HPDE6-E6E7 (cell line): ENCODE measurements around the gene SPSB1.

Experiments used
- DNase-seq: peaks from one replicate; pipeline ENCODE4 v3.0.0; 2011; ENCODE audit warnings: missing footprints; ENCODE audit errors: extremely low spot score

The SPSB1 gene

DNA sequence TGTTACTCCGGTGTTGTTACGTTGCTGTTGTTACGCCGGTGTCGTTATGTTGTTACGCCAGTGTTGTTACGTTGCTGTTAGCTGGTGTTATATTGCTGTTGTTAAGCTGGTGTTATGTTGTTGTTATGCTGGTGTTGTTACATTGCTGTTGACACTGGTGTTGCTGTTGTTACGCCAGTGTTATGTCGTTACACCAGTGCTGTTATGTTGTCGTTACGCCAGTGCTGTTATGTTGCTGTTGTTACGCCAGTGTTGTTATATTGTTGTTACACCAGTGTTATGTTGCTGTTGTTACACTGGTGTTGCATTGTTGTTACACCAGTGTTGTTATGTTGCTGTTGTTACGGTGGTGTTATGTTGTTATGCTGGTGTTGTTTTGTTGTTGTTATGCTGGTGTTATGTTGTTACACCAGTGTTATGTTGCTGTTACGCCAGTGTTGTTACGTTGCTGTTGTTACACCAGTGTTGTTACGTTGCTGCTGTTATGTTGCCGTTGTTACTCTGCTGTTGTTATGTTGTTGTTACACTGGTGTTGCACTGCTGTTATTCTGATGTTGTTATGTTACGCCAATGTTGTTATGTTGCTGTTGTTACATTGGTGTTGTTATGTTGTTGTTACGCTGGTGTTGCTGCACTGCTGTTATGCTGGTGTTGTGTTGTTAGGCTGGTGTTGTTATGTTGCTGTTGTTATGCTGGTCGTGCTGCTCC lies 32.5 kb upstream of the SPSB1 start:
- no peak for DNase-seq

DNA sequence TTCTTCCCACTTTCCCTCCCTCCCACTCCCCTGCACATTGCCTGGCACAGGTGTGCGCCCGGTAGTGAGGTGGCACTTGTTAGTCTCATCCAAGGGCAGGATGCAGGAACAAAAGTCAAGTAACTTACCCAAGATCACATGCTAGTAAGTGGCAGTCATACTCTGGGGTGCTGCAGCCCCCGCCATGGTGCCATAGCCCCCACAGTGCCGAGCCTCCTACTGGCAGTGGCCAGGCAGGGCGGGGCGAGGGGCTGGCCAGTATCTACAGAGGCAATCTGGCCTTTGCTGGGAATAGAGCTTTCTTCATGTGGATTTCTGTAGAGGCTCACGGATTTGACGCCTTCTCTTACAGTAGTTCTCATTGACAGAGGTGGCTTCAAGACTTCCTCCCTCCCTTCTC lies 31.2 kb upstream of the SPSB1 start:
- DNase-seq: no peak

DNA sequence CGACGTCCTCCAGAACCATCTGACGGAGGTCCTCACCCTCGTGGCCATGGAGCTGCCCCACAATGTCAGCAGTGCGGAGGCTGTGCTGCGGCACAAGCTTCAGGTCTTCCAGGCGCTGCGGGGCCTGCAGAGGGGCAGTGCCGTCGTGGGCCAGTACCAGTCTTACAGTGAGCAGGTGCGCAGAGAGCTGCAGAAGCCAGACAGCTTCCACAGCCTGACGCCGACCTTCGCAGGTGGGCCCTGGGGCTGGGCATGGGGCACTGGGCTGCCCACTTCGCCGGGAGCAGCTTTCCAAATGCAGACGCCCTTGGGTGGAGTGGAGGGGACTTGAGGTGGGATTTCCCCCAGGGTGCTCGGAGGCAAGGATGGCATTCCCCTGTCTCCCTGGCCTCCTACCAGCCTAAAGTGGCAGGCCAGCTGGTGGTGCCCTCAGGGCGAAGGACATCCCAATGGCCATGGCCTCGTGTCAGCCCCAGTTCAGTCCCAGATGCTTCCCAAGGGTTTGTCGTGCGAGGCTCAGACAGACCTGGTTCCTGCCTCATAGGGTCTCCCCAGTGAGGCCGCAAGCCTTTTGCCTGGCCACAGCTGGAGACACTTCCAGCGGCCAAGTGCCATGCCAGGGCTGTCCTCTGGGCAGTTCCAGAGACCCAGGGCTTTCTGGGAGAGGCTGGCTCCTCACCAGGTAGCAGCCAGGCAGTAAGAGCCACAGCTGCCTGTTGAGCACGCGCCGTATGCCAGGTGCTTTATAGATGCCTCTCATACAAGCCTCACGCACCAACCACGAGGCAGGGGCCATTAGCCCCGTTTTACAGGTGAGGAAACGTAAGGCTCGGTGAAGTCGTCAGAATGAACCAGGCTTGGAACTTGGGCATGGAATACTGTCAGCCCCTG lies 30.4 kb upstream of the SPSB1 start:
- DNase-seq: no peak

DNA sequence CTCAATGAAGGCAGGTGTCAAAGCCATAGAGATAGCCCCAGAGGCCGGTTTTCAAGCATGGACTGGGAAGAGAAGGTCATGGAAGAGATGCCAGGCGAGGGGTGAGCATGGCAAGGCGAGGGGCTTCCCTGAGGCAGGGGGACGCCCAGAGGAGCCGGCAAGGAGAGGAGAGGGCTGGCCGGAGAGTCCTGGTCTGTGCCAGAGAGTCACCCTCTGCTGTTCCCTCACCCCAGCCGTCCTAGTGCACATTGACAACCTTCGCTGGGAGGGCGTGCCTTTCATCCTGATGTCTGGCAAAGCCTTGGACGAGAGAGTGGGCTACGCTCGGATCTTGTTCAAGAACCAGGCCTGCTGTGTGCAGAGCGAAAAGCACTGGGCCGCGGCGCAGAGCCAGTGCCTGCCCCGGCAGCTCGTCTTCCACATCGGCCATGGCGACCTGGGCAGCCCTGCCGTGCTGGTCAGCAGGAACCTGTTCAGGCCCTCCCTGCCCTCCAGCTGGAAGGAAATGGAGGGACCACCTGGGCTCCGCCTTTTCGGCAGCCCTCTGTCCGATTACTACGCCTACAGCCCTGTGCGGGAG lies 29.3 kb upstream of the SPSB1 start:
- no peak for DNase-seq

DNA sequence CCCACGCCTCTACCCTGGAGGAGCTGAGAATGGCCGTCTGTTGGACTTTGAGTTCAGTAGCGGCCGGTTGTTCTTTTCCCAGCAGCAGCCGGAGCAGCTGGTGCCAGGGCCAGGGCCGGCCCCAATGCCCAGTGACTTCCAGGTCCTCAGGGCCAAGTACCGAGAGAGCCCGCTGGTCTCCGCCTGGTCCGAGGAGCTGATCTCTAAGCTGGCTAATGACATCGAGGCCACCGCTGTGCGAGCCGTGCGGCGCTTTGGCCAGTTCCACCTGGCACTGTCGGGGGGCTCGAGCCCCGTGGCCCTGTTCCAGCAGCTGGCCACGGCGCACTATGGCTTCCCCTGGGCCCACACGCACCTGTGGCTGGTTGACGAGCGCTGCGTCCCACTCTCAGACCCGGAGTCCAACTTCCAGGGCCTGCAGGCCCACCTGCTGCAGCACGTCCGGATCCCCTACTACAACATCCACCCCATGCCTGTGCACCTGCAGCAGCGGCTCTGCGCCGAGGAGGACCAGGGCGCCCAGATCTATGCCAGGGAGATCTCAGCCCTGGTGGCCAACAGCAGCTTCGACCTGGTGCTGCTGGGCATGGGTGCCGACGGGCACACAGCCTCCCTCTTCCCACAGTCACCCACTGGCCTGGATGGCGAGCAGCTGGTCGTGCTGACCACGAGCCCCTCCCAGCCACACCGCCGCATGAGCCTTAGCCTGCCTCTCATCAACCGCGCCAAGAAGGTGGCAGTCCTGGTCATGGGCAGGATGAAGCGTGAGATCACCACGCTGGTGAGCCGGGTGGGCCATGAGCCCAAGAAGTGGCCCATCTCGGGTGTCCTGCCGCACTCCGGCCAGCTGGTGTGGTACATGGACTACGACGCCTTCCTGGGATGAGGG lies 28.5 kb upstream of the SPSB1 start:
- no peak for DNase-seq

DNA sequence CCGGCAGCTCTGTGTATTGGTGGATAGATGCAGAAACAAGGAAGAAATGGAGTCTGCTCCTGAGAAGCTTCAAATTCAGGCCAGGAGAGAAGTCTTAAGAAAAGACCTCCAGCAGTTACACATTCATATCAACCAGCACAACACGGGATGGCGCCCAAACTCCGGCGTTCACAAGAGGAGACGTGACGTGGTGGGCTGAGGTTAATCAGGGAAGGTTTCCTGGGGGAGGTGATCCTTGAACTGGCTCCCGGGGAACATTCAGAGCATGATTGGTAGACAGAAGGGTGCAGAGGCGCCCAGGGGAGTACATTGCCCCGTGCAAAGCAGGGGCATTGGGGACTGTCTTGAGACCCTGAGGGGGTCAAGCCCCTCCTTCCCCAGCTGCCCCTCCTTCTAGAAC lies 27.7 kb upstream of the SPSB1 start:
- DNase-seq: no peak

DNA sequence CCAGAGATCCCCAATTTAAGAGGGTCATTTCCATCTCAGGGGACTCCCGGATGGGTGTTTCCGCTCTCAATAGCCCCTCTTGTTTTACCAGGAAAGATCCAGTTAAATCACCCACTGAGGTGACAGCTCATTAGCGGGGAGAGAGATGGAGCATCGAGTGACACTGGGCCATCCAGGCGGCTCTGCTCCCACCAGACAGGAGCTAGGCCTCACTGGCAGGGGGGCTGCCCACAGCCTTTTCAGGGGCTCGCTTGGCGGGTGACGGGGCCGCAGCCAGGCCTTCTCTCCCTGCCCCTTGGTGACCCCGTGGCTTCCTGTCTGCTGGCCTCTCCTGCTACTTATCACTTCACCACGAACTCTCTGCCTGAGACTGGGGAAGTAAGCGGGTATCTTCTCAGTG lies 26.7 kb upstream of the SPSB1 start:
- no peak for DNase-seq

DNA sequence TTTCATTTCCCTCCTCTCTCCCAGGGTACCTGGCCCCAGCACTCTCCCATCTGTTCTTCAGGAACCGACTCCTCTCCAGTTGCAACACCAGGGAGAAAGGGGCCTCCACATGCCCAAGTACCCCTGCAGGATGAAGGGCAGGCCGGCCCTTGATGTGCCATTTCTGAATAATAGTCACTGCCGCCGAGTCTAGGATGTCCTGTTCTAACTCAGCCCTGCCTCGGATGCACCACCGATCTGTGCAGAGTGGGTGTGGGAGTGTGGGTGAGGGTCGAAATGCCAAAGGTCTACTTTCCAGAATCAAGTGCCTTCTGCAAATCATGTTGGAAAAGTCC lies 25.4 kb upstream of the SPSB1 start:
- no peak for DNase-seq

DNA sequence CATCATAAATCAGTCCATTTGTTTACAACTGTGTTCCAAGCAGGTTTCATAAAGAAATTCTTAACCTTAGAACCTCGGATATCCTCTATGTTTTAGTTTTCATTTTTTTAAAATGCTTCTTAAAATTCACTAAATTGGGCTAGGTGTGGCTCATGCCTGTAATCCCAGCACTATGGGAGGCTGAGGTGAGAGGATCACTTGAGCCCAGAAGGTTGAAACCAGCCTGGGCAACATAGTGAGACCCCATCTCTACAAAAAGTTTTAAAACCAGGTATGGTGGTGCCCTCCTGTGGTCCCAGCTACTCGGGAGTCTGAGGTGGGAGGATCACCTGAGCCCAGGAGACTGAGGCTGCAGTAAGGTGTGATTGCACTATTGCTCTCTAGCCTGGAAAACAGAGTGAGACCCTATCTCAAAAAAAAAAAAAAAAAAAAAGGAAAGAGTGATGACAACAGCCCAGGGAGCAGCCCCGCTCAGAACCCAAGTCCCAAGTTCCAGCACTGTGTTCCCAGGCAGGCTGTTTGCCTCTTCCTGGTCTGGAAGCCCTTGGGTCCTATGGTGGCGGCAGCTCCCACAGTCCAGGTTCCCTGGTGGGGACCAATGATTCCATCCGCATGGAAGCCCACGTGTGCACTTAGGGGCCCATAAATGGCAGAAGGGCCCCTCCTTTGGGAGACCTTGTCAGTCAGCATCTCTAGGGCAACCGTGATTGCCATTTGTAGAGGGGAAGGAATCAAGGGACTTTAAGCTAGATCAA lies 24.7 kb upstream of the SPSB1 start:
- DNase-seq: no peak

DNA sequence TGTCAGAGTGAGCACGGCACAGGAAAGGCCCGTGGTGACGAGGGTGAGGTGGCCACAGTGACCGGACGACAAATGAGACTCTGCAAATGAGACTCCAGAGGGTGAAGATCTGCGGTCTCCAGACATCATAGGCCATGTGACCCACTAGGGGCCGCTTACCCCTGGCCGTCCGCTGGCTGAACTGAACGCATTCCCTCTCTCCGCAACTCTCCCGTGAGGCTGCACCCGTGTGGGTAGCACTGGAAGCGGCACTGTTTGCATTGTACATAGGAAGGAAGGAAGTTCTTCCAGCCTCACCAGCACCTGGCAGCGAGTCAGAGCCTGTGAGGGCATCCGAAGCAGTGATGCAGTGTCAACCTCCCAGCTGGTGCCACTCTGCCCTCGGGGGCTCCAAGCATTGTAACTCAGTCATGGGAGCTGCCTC lies 23.6 kb upstream of the SPSB1 start:
- no peak for DNase-seq

DNA sequence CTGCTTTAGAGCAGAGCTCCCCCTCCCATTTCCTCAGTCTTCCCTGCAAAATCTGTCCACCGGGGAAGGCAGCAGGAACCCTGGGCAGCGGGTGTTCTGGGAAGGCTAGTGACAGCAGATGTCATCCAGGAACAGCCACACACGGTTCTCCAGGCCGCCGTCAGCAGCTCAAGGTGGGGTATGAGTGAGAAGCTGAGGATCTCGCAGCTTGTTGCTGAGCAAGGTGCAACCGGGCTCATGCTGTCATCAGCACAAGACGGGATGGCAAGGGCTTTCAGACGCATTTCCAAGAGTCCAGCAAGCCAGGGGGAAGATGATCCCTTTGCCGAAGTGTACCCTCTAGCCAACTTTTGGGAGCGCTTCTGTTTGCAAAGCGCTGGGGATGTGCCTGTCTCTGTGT lies 23.0 kb upstream of the SPSB1 start:
- no peak for DNase-seq

DNA sequence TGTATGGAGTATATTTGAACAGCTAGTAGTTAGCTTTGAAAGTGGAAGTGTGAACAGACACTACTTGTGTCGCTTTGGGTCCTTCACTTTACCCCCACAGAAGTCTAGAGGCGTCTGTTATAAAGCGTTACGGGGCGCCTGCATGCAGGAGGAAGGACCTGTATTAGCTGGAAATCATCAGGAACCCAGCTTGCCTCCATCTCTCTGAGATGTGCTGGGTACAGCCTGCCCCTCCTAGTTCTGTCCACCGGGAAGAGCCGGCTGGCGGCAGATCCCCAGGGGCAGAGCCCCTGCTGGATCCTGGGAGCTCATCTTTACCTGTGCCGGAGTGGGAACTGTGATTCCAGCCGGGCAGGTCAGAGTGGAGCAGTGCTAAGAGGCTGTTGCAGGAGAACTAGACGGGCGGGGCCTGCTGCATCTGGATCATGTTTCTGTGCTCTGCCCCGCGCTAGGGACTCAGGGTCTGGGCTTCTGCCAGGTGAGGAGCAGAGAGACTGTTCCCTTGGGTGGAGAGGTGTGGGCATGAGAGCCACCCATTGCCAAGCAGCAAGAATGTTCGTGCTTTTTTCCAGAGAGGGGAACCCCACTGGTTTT lies 22.3 kb upstream of the SPSB1 start:
- no peak for DNase-seq

DNA sequence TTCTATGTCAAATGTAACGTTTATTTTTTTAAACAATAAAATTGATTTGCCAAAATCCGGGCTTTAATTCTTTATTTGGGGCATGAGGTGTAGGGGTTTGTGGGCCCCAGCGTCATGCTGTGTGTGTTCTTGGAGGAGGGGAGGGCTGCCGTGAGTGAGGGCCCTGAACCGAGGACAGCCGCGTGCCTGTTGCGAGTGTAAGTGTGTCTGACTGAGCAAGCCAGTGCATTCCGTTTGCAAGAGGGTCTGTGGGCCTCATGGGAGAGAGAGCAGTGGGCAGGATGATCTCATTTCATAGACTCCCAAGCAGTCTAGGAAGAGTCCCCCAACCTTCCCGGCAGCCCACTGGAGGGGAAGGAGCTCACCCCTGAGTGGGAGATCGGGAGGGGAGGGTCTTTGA lies 21.4 kb upstream of the SPSB1 start:
- DNase-seq: no peak

DNA sequence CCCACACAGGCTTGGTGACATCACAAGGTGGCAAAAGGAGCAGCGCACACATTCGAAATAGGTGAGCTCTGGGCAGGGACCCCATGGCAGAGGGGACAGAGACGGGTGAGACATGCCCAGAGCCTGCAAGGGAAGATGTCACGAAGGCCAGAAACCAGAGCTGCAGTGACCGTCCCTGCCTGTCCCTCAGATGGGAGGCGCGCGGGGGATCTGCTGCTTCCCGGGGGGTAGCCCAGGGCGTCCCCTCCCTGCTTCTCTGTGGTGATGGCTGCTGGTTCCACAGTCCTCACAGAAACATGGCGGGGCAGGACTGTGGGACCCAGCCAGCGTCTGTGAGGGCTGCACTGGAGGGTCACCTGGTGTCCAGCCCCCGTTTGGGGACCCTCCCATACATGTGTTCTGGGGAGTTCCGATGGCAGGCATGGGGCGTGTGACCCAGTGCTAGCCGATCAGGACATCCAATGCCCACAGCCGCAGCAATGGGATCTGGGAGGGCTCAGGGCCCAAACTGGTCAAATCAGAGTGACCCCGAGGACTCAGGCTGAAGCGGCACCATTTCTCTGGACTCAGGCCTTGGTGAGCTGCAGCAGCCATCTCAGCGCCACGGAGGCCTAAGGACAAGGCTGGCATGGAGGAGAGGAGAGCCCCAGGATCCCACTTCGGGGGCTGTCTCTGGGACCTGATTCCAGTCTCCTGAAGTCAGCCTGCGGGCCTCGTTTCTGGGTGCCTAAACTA lies 20.7 kb upstream of the SPSB1 start:
- DNase-seq: no peak

DNA sequence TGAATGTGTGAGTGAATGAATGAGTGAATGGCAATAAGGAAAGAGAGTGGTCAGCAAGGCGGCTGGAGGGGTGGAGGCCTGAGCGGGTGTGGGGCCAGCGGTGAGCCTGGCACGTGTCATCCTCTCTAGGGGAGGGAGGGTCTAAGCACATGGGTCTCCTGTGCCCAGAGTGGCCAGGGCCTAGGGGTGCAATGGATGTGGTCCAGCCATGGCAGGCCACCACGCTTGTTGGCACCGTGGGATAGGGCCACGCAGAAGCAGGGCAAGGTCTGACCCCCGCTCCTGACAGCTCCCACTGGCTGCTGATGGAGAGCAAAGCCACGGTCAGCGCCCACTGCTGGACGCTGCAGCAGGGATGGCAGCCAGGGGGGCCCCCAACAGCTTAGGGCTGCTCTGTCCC lies 19.5 kb upstream of the SPSB1 start:
- DNase-seq: no peak

DNA sequence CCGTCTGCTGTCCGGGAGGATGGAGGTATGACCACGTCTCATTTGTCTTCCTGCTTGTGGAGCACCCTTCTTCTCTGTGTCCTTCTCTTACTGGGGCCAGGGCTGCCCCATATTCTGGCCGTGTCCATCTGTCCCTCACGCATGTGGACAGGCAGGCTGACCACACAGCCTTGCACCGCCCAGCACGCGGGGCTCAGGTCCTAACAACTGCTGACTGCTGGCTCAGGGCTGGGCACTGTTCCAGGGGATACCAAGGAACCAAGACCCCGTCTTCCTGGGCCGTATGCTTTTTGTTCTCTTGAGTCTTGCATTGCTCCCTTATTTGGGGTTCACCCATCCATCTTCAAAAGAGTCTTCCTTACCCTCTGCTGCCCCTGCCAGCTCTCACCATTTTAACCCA lies 17.5 kb upstream of the SPSB1 start:
- DNase-seq: no peak

DNA sequence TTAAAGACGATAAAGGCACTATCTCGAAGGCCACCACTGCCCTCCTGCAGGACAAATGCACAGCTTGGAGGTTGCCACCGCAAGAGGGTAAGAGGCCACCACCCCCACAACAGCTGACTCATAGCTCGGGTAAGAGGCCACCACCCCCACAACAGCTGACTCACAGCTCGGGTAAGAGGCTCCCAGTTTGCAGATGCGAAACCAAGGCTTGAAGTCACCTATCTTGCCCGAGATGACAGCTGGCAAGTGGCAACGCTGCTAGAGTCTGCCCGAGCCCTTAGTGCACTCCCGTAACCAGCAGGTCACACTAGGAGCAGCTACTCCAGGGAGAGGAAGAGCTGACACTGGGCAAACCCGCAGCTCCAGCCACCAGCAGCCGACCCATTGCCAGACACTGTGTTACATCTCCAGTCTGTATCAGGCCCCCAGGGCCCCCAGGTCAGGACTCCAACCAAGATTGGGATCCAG lies 17.1 kb upstream of the SPSB1 start:
- DNase-seq: peak; percentile 91

DNA sequence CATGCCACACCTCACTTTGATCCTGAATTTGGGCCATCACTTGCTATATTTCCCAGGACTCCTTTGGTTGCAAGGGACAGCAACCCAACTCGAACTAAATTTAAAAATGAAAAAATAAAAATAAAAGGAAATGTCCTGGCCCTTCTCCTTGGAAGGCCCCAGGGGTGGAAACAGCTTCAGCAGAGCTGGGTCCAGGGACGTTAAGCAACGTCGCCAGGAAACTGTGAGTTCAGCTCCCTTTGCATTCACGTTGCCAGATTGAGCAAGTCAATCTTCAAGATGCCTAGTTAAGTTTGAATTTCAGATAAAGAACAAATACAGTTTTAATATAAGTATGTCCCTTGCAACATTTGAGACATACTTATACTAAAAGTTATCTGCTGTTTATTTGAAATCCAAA lies 14.6 kb upstream of the SPSB1 start:
- DNase-seq: no peak

DNA sequence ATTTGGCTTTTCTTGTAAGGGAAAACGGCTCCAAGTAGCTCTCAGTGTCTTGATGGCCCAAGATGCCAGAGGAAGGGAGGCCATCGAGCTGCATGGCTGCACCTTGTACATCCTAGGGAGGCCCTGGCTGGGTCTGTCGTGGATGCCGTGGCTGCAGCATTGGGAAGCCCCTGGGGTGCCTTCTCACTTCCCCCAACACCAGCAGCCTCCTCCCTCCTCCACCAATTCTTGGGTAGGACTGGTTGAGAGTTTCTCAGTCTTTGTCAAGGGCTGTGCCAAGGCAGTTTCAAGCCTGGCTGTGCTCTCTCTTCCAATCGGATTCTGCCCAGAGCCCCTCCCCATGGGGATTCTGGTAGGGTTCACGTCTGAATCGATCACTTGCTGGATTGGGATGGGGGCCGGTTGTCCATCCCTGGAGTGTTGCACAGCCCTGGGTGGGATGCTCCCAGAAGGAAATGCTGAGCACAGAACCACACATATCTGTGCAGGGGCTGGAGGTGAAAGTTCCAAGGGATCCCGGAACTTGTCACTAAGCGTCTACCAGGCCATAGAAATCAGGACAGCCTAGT lies 14.0 kb upstream of the SPSB1 start:
- DNase-seq: no peak
